Stimulated activated CD8-positive, alpha-beta memory T cell treated with anti-CD3 and anti-CD28 coated beads, Interleukin-4, amount 100 ng/mL, for 1 hour (primary cell): ENCODE measurements around the gene EPHA3.
"Not testable (repeated sequence)": the region's sequence is repeated elsewhere in the genome, so short reads cannot be mapped to it uniquely, and the experiment has no call there.

ENCODE experiments used
- DNase-seq, 2 donors: peaks; one replicate each; pipeline ENCODE4 v3.0.0-alpha.2; 2020; ENCODE audit warnings: low read depth in 2 of 2, low spot score in 1 of 2

EPHA3 gene

GRCh38 chr3:89280301-89280700 lies 172.9 kb downstream of the EPHA3 start:
- no peak for DNase-seq

- DNase-seq: no peak
Measured at GRCh38 chr3:89280822-89281365, 173.5 kb downstream of the EPHA3 start.

- DNase-seq: no peak
Measured at GRCh38 chr3:89287902-89288508, 180.6 kb downstream of the EPHA3 start.

- no peak for DNase-seq
Measured at GRCh38 chr3:89289574-89290190, 182.3 kb downstream of the EPHA3 start.

- no peak for DNase-seq
Measured at GRCh38 chr3:89297199-89297598, 189.8 kb downstream of the EPHA3 start.

- DNase-seq: no peak
Measured at GRCh38 chr3:89300526-89300925, 193.1 kb downstream of the EPHA3 start.

GRCh38 chr3:89300981-89301380 lies 193.6 kb downstream of the EPHA3 start:
- DNase-seq: no peak

GRCh38 chr3:89303701-89304100 lies 196.3 kb downstream of the EPHA3 start:
- DNase-seq: no peak

DNA sequence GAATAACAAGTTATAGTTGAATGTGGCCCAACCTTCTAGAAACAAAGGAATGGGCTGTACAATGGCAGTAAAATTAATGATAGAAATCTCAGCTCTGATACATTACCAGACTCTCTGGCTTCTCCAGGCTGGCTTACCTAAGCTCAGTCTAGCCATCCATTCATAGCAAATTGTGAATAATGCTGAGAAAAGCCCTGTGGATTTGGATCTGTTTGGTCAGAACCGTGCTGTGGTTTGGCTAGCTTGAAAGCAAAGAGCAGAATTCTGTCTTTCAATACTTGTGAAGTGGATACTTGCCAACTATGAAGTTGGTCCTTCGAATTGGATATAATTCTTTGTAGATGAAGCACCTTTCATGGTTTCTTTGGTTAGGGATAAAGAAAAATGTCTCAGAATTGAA lies 199.1 kb downstream of the EPHA3 start:
- no peak for DNase-seq

DNA sequence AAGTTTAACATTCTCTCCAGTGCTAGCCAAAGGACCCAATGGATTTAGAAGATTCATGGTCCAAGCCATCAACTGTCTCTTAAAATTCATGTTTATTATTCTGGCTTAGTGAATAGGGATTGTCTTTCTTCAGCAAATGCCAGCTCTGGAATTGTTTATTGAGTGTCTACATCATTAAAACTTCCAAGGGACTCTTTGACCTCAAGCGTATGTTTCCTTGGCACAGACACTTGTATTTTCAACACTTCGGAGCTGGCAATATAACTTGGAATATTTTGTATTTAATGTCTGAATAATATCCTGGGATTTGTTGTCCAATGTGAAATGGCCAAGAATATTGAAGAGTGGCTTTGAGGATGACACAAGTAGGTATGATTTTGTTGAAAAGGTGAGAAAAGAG lies 204.2 kb downstream of the EPHA3 start:
- DNase-seq: no peak

DNA sequence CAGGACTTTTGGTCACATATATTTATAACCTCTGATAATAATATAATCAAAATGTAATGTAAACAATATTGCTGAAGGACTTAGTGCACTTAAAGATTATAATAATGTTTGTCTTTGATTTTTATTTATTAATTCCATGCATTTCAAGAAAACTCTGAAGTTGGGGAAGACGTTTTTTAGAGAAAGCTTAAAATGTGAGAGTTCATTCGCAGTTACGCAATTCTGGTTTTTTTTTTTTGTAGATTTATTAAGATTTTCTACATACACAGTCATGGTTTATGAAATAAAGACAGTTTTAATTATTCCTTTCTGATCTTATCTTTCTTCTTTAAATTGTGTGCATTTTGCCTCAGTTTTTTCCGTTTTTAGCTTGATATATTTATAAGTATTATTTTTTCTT lies 204.7 kb downstream of the EPHA3 start:
- DNase-seq: no peak

GRCh38 chr3:89314454-89315098 lies 207.2 kb downstream of the EPHA3 start:
- no peak for DNase-seq

DNA sequence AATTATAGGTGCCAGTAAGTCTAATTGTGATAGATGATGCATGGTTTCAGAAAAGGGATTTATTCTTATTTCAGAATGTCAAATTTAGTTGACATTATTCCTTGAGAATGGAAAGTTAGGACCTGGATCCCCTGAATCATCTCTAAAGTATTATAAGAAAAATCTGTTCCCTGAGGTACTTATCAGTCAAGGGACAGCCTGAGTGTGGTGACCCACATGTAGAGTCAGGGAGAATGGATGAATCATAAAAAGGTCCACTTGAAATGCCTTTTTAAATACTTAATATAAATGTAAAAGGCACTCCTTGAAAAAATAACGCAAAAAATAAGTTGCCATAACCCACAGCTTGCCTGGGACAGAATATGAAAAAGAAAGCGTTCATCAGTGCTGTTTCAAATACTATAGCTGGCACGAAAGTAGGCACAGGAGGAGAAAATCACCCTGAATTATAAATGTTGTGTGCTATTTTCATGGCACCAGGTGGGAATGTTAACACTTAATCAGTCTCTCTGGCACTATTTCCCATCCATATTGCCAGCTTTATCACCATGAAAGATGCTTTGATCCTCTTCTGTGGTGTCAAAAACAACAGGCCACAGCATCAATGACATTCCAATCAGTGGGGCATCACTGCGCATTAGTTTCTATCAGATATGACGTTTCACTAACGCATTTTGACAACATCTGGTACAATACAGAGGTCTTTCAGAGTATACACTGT lies 208.5 kb downstream of the EPHA3 start:
- DNase-seq: no peak

GRCh38 chr3:89320186-89320585 lies 212.8 kb downstream of the EPHA3 start:
- DNase-seq: no peak

GRCh38 chr3:89326997-89327396 lies 219.6 kb downstream of the EPHA3 start:
- DNase-seq: no peak

- no peak for DNase-seq
Measured at GRCh38 chr3:89332386-89332785, 225.0 kb downstream of the EPHA3 start.

- no peak for DNase-seq
Measured at GRCh38 chr3:89332793-89333192, 225.4 kb downstream of the EPHA3 start.

- DNase-seq: no peak
Measured at GRCh38 chr3:89335693-89336092, 228.3 kb downstream of the EPHA3 start.

- DNase-seq: no peak
Measured at GRCh38 chr3:89340408-89340807, 233.0 kb downstream of the EPHA3 start.

DNA sequence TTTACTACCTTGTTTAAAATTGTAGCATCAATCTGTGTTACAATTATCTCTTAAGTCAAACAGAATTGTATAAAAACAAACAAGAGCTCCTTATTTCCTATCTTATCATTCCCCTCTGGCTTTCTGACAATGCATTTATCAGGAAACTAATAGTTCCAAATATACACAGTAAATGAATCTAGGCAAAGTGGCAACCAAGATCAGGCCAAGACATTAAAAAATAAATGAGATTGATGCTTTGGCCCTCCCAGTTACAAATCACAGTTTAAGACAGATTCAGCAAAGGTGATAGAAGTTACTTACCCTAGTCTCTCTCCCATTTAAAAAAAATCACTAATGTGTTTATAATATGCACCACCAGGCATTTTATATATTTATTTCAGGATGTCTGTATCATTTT lies 236.7 kb downstream of the EPHA3 start:
- DNase-seq: no peak

GRCh38 chr3:89350935-89351334 lies 243.5 kb downstream of the EPHA3 start:
- not testable (repeated sequence) for DNase-seq

DNA sequence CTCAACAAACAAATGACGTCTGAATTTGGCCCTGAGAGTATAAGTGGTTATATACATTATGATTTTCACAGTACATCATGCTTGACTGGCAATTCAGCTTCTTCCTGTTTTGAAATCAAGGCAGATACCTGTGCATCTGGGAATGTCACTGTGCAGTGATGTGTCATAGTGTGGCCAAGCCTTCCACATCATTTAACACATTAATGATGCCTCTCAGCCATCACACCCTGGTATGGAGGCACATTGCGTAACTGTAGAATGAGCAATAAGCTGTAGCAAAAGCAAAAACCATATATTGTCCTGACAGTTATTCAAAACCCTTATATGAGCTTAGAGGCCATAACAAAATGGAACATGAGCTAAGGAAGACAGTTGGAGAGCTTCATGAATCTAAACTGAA lies 246.0 kb downstream of the EPHA3 start:
- DNase-seq: no peak
